K562 treated with DMSO at 1 percent for 4 hours (cell line): ENCODE data around the gene CNIH4. TPM values are rescaled to one million over a fixed set of nuclear protein-coding genes. Genes with fewer than 3 reads are reported as not detected.

Experiments
- total RNA-seq: library from RNA; unstranded; fragments of 300-600 nt; gene quantifications from 2 replicates; pipeline ENCODE4 v1.2.3, GENCODE V29; 2022; ENCODE audit not compliant: insufficient read depth

The CNIH4 gene
- total RNA-seq, result 28.4 and 40.8 TPM in 2 replicates

GRCh38 chr1:224356685-224357625 is at the start of gene CNIH4:
Gene CNIH4 (plus strand): TSS chr1:224356879. CDS start chr1:224356925, 46 bp downstream.

GRCh38 chr1:224329842-224330753 is 26.6 kb upstream of the CNIH4 start, which contains the start of gene NVL:
Gene NVL (minus strand): TSS chr1:224330172. CDS start chr1:224330127, 45 bp downstream.

Other genes with a start within 250 kb of the CNIH4 start
- gene FBXO28, start 242.8 kb upstream of the CNIH4 start, total RNA-seq, result 12.4 and 14.6 TPM in 2 replicates
- 51.3 and 63.0 TPM in 2 replicates for gene DEGS1, start 173.6 kb upstream of the CNIH4 start, total RNA-seq
- gene NVL, start 26.7 kb upstream of the CNIH4 start, total RNA-seq, result 26.8 and 29.9 TPM in 2 replicates
- gene WDR26, start 77.9 kb downstream of the CNIH4 start, total RNA-seq, result 32.7 and 47.2 TPM in 2 replicates